ENCODE results near the gene KL. TPM values are rescaled to one million over a fixed set of nuclear protein-coding genes. Genes with fewer than 3 reads are reported as not detected.

The KL gene
- total and polyA plus RNA-seq, 7 donors, result 0.52 to 1.7 (median 0.95) TPM

DNA sequence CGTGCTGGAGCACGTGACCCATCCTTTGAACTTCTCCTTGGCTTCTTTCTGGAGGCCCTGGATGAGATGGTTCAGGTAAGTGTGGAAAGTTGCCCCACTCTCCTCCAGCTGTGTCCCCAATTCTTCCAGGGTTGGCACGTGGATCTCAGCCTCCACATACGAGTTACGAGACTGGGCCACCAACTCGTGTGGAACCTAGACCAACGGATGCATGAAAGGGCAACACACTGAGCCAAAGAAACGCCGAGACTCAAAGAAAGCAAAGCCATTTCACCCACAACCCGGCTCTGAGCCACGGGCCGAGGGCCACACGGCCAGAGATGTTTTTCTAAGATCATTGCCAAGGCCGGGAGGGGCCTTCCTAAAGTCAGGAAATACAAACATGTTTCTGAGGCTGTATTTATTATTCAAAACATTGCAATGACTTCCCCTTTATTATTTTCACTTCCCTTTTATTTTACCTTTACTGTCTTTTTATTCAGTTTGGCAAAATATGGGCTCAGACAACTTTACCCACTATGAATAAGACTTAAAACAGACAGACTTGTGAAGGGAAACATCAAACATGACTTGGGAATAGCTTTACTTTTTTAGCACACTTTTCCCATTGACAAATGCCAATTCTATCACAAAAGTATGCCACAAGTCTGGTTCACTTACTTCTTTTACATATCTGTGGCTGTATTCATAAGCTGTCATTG is 94.6 kb downstream of the KL start:
- Histone ChIP-seq H3K9me3 (no peaks in the 10 kb centered on the region), H3K4me3 (no peak overlapping the region), H3K36me3 (ENCODE audit: insufficient read depth in 1 of 2, low read depth in 1 of 2) (peaks cover 0 to 83% of the 10 kb centered on the region in 2 donors), H3K27me3 (ENCODE audit: insufficient read depth in 3 of 3, low read length in 2 of 3) (no peaks in the 10 kb centered on the region), H3K27ac (no peak overlapping the region), H3K4me1 (no peaks in the 10 kb centered on the region)
- DNase-seq (peak in 1 of 2 donors; percentile 36), ATAC-seq (peak in 1 of 4 donors; percentile 31)
- intact Hi-C loops (cut with DNase I), result no loop called here
- WGBS, 3 donors, result 32 to 36% (median 34%) methylated on average over 14 of the region's 14 CpGs
- no peak for TF ChIP-seq CTCF (IDR thresholded peaks at IDR 0.05)

- 50 to 62% (median 56%) methylated on average over 9 of the region's 9 CpGs for WGBS, 3 donors
- H3K4me3 ChIP-seq, result no peak overlapping the region
- no peak overlapping the region for H3K27ac ChIP-seq
- H3K9me3 ChIP-seq, result no peaks in the 10 kb centered on the region
- intact Hi-C loops (cut with DNase I), result no loop called here
- no peak for TF ChIP-seq CTCF (IDR thresholded peaks at IDR 0.05)
- H3K4me1 ChIP-seq, result no peaks in the 10 kb centered on the region
- no peak for DNase-seq
- H3K27me3 ChIP-seq (ENCODE audit: insufficient read depth in 3 of 3, low read length in 2 of 3), result no peaks in the 10 kb centered on the region
- no peak for ATAC-seq
- H3K36me3 ChIP-seq (ENCODE audit: insufficient read depth in 1 of 2, low read depth in 1 of 2), result peaks cover 0 to 83% of the 10 kb centered on the region in 2 donors
Observed at GRCh38 chr13:33111414-33112110, 95.3 kb downstream of the KL start.

GRCh38 chr13:33112766-33113165 is 96.5 kb downstream of the KL start:
- Histone ChIP-seq H3K4me3 (no peak overlapping the region), H3K27me3 (ENCODE audit: insufficient read depth in 3 of 3, low read length in 2 of 3) (no peaks in the 10 kb centered on the region), H3K36me3 (ENCODE audit: insufficient read depth in 1 of 2, low read depth in 1 of 2) (peaks cover 0 to 82% of the 10 kb centered on the region in 2 donors), H3K27ac (no peak overlapping the region), H3K9me3 (no peaks in the 10 kb centered on the region), H3K4me1 (no peaks in the 10 kb centered on the region)
- WGBS, 3 donors, result 52 to 65% (median 57%) methylated on average over 12 of the region's 12 CpGs
- no peak for TF ChIP-seq CTCF (IDR thresholded peaks at IDR 0.05)
- ATAC-seq, result no peak
- intact Hi-C loops (cut with DNase I), result no loop called here
- no peak for DNase-seq

- H3K27ac ChIP-seq, result no peak overlapping the region
- ATAC-seq (no peak), DNase-seq (no peak)
- intact Hi-C loops (cut with DNase I), result no loop called here
- no peaks in the 10 kb centered on the region for H3K4me1 ChIP-seq
- H3K4me3 ChIP-seq, result no peak overlapping the region
- no peaks in the 10 kb centered on the region for H3K27me3 ChIP-seq (ENCODE audit: insufficient read depth in 3 of 3, low read length in 2 of 3)
- H3K9me3 ChIP-seq, result no peaks in the 10 kb centered on the region
- no peak for TF ChIP-seq CTCF (IDR thresholded peaks at IDR 0.05)
- H3K36me3 ChIP-seq (ENCODE audit: insufficient read depth in 1 of 2, low read depth in 1 of 2), result peaks cover 0 to 88% of the 10 kb centered on the region in 2 donors
- WGBS, 3 donors, result 93 to 95% (median 93%) methylated on average over 5 of the region's 5 CpGs
Observed at GRCh38 chr13:33114146-33114545, 97.9 kb downstream of the KL start.
